ENCODE results near the gene AVPR1B. TPM values are rescaled to one million over a fixed set of nuclear protein-coding genes. Genes with fewer than 3 reads are reported as not detected.

AVPR1B gene
- total and polyA plus RNA-seq, 2 of the 13 experiments (the other 11 are each of a cell fraction or from before 2014, with no cell fraction given): 0.05 TPM; not detected in 1

DNA sequence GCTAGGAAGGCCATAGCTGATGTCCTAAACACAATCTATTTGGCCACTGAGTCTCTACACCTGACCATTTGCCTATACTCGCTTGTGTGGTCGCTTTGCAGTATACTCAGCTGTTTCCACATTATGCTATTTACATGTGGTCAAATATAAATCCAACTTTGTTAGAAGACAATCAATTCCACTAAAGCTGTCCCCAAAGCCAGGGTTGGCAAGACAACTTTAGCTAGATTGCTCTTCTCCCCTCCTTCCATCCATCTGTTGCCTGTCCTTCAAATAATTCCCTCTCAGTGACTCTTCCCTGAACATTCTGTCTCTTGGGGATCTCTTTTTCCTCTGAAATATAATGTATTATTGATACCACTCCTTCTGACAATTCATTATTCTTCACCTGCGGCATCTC lies 30.1 kb downstream of the AVPR1B start:
- DNase-seq (ENCODE audit: low spot score) (no peak), FAIRE-seq (no peak), ATAC-seq (no peak)
- POLR2A ChIA-PET: no interaction called here
- Histone ChIP-seq H3K27ac (ENCODE audit: extremely low read length, insufficient read depth, low read length) (no peak overlapping the region), H3K4me3 (replicated peaks in 1 of 3; ENCODE audit: insufficient read depth in 1 of 3, low read depth in 2 of 3, low read length in 3 of 3) (no peak overlapping the region), H2AFZ (ENCODE audit: low read length) (no peak overlapping the region), H3K36me3 (replicated peaks in 1 of 2; ENCODE audit: control insufficient read depth in 1 of 2, insufficient read depth in 2 of 2, low read length in 2 of 2) (no peaks in the 10 kb centered on the region), H3K4me2 (ENCODE audit: low read depth, low read length) (no peak overlapping the region), H3K9ac (ENCODE audit: insufficient read depth, low read depth, low read length) (no peak overlapping the region), H3K4me1 (ENCODE audit: insufficient read depth, low read length) (no peaks in the 10 kb centered on the region), H3K27me3 (ENCODE audit: control insufficient read depth in 1 of 2, insufficient read depth in 2 of 2, low read length in 2 of 2) (no peaks in the 10 kb centered on the region), H3K9me3 (ENCODE audit: low read length) (no peaks in the 10 kb centered on the region), H4K20me1 (ENCODE audit: insufficient read depth, low read length) (no peaks in the 10 kb centered on the region), H3K79me2 (ENCODE audit: insufficient read depth, low read length) (no peaks in the 10 kb centered on the region)
- BruUV-seq (replicated peaks): no TSS peak
- TF ChIP-seq, protein P1, sequence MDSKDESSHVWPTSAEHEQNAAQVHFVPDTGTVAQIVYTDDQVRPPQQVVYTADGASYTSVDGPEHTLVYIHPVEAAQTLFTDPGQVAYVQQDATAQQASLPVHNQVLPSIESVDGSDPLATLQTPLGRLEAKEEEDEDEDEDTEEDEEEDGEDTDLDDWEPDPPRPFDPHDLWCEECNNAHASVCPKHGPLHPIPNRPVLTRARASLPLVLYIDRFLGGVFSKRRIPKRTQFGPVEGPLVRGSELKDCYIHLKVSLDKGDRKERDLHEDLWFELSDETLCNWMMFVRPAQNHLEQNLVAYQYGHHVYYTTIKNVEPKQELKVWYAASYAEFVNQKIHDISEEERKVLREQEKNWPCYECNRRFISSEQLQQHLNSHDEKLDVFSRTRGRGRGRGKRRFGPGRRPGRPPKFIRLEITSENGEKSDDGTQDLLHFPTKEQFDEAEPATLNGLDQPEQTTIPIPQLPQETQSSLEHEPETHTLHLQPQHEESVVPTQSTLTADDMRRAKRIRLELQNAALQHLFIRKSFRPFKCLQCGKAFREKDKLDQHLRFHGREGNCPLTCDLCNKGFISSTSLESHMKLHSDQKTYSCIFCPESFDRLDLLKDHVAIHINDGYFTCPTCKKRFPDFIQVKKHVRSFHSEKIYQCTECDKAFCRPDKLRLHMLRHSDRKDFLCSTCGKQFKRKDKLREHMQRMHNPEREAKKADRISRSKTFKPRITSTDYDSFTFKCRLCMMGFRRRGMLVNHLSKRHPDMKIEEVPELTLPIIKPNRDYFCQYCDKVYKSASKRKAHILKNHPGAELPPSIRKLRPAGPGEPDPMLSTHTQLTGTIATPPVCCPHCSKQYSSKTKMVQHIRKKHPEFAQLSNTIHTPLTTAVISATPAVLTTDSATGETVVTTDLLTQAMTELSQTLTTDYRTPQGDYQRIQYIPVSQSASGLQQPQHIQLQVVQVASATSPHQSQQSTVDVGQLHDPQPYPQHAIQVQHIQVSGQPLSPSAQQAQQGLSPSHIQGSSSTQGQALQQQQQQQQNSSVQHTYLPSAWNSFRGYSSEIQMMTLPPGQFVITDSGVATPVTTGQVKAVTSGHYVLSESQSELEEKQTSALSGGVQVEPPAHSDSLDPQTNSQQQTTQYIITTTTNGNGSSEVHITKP (CRISPR knock-in tag; IDR thresholded peaks at IDR 0.05; ENCODE audit: low read depth): no peak
- no peak for TF ChIP-seq ZNF30 (CRISPR knock-in tag; IDR thresholded peaks at IDR 0.05)
- TF ChIP-seq AHR (CRISPR knock-in tag; IDR thresholded peaks at IDR 0.05): no peak
- TF ChIP-seq, protein P2, sequence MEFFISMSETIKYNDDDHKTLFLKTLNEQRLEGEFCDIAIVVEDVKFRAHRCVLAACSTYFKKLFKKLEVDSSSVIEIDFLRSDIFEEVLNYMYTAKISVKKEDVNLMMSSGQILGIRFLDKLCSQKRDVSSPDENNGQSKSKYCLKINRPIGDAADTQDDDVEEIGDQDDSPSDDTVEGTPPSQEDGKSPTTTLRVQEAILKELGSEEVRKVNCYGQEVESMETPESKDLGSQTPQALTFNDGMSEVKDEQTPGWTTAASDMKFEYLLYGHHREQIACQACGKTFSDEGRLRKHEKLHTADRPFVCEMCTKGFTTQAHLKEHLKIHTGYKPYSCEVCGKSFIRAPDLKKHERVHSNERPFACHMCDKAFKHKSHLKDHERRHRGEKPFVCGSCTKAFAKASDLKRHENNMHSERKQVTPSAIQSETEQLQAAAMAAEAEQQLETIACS (CRISPR knock-in tag; IDR thresholded peaks at IDR 0.05): no peak
- TF ChIP-seq PBX3 (CRISPR knock-in tag; IDR thresholded peaks at IDR 0.05; ENCODE audit: borderline replicate concordance): no peak
- TF ChIP-seq ELF4 (CRISPR knock-in tag; IDR thresholded peaks at IDR 0.05; ENCODE audit: borderline replicate concordance): no peak
- no peak for TF ChIP-seq HMG20B (CRISPR knock-in tag; conservative IDR thresholded peaks at IDR 0.05)
- TF ChIP-seq KLF16 (CRISPR knock-in tag; IDR thresholded peaks at IDR 0.05): no peak
- no peak for TF ChIP-seq MTA3 (CRISPR knock-in tag; IDR thresholded peaks at IDR 0.05)
- no peak for TF ChIP-seq BORCS8-MEF2B (CRISPR knock-in tag; IDR thresholded peaks at IDR 0.05)
- TF ChIP-seq SRSF9 (IDR thresholded peaks at IDR 0.05; ENCODE audit: borderline replicate concordance, insufficient read depth, low read depth, low read length, poor library complexity, severe bottlenecking): no peak
- no peak for TF ChIP-seq PCBP2 (optimal IDR thresholded peaks at IDR 0.05; ENCODE audit: low read depth, low read length, poor library complexity, severe bottlenecking)
- CTCF ChIA-PET (ENCODE audit: low intra/inter-chr PET ratio, low total read pairs): no interaction called here
- in situ Hi-C loops (cut with HindIII; ENCODE audit: extremely low pct_ligation_motif_present, low pct_unique_long_range_greater_than_20kb) (no loop called here), intact Hi-C loops (cut with micrococcal nuclease; ENCODE audit: unreplicated experiment) (no loop called here)
- 94% methylated on average over 3 of the region's 3 CpGs for WGBS (ENCODE audit: low lambda C conversion rate)
